ENCODE results near the gene ACSL4.

The ACSL4 gene

DNA sequence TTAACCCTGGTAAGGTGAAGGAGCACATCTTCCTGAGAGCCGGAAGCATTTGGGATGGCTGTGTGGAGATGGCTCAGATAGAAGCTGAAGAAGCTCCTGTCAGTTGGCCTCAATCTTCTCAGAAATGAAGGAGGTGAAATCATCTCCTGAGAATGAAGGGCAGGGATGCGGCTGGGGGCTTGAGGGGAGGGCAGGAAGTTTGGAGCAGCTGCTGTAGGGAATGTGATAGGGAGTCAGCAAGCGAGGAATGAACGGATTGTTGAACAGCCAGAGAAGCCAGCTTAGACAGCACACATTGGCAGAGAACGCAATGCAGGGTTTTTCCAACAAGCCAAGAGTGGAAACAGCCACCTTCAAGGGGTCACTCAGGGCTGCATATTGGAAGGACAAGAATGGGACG, 118.1 kb downstream of the ACSL4 start:
- peak; percentile 15 for DNase-seq (ENCODE audit: low read depth, low spot score)

DNA sequence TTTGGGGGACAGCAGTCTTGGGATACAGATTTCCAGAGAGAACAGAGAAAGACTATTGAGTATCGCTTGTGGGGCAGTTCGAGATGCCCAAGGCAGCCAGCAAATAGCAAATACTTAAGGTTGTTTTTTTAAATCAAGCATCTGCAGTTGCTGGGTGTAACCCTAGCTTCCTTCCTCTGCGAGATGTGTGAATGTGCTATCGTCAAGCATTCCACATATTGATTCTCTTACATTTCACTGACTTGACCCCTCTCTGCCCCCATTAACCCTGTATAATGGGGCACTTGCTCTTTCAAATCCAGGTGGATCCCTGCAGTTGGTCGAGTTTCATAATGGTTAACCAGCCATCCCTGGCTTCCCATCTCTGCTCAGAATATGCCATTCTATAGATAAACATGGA, 131.6 kb downstream of the ACSL4 start:
- no peak for DNase-seq (ENCODE audit: low read depth, low spot score)

DNA sequence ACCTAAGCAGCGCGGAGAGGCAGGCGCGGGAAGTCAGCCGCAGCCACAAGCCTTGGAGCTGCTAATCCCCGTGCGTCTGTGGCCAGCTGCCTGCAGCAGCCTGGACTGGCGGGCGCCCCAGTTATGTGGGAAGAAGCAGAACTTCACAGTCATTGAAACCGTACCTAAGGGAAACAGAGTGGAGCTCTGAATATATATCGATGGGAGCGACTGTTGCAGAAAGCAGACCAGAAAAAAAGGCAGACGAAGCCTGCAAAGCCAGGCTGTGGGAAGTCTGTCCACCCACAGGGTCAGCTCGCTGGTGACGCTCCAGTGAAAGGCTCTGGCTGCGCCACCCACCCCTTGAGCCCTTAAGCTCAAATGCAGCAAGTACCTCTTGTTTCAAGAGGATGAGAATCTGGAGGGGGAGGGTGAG, 132.8 kb downstream of the ACSL4 start:
- DNase-seq (ENCODE audit: low read depth, low spot score), result peak; percentile 59

GRCh38 chrX:109596015-109596414, 137.0 kb downstream of the ACSL4 start:
- no peak for DNase-seq (ENCODE audit: low read depth, low spot score)
